Esophagus muscularis mucosa (tissue), 4 donors: ENCODE measurements around the gene DEFB124. TPM values are rescaled to one million over a fixed set of nuclear protein-coding genes. Genes with fewer than 3 reads are reported as not detected.
"Not testable (repeated sequence)": the region's sequence is repeated elsewhere in the genome, so short reads cannot be mapped to it uniquely, and the experiment has no call there.

Experiments
- DNase-seq: peaks from one replicate; pipeline ENCODE4 v3.0.0-alpha.2; 2017; ENCODE audit errors: extremely low spot score
- H3K27ac ChIP-seq, 4 donors: fragments of 200-600 bp; sonication (generic); replicated peaks in 1 of 4; 1 replicate in 3 of 4; 2 replicates in 1 of 4; pipeline ENCODE4 v1.5.1; 2016 to 2019; ENCODE audit warnings: mild to moderate bottlenecking in 1 of 4
- H3K27me3 ChIP-seq, 4 donors: fragments of 200-600 bp; sonication (generic); one replicate each; pipeline versions ENCODE4 v1.5.1 to v1.6.0; 2016 to 2019
- H3K36me3 ChIP-seq, 4 donors: fragments of 200-600 bp; sonication (generic); one replicate each; pipeline ENCODE4 v1.5.1; 2016 to 2019
- H3K4me1 ChIP-seq, 4 donors: fragments of 200-600 bp; sonication (generic); one replicate each; pipeline ENCODE4 v1.5.1; 2016 to 2019
- H3K4me3 ChIP-seq, 4 donors: fragments of 200-600 bp; sonication (generic); 1 replicate in 2 of 4; 2 replicates in 2 of 4; pipeline ENCODE4 v1.5.1; 2016 to 2019; ENCODE audit warnings: mild to moderate bottlenecking in 4 of 4, moderate library complexity in 1 of 4
- H3K9me3 ChIP-seq, 4 donors: fragments of 200-600 bp; sonication (generic); 1 replicate in 3 of 4; 2 replicates in 1 of 4; pipeline ENCODE4 v1.5.1; 2016 to 2019
- CTCF ChIP-seq, 3 experiments: fragments of 200-600 bp in 2 of 3; fragments of 450-650 bp in 1 of 3; sonication (generic) in 2 of 3; IDR thresholded peaks; one replicate each; pipeline ENCODE4 v1.5.1; 2017 to 2019; ENCODE audit warnings: antibody characterized with exemption in 3 of 3, mild to moderate bottlenecking in 2 of 3, moderate library complexity in 1 of 3
- EP300 ChIP-seq: sonication (generic); formaldehyde crosslinking; IDR thresholded peaks from one replicate; pipeline ENCODE4 v1.6.1; 2017; ENCODE audit warnings: antibody characterized with exemption
- POLR2A ChIP-seq: fragments of 450-650 bp; IDR thresholded peaks from one replicate; pipeline ENCODE4 v1.6.1; 2017; ENCODE audit warnings: antibody characterized with exemption, moderate library complexity, mild to moderate bottlenecking, low read depth
- POLR2AphosphoS5 ChIP-seq, 2 donors: sonication (generic); formaldehyde crosslinking; IDR thresholded peaks; one replicate each; pipeline ENCODE4 v1.6.1; 2017; ENCODE audit warnings: antibody characterized with exemption in 2 of 2
- WGBS: methylation state at CpG from one replicate; pipeline ENCODE4 v1.1.5; 2018; 5-methylcytosine and 5-hydroxymethylcytosine counted together
- intact Hi-C: fragments of 100-400 bp; cut with DNase I; formaldehyde crosslinking; loops from one replicate; pipeline ENCODE4 v1.15.1; 2023
- total RNA-seq, 4 donors: library from RNA; depleted of rRNA; stranded (reverse); fragments of >200 nt; gene quantifications; one replicate each; pipeline versions ENCODE4 v1.1.0 to v1.2.1, GENCODE V29; 2016

Gene DEFB124
- total RNA-seq, 4 donors from 2014 or later, result not detected

GRCh38 chr20:31473331-31474096, 1.4 kb downstream of the DEFB124 start:
- TF ChIP-seq EP300 (no peak), POLR2A (no peak), POLR2AphosphoS5 (IDR thresholded peaks at IDR 0.05) (no peak), CTCF (IDR thresholded peaks at IDR 0.05) (no peak)
- H3K4me3 ChIP-seq, result no peak overlapping the region
- WGBS, result 85% methylated on average over 5 of the region's 5 CpGs
- H3K36me3 ChIP-seq, result no peaks in the 10 kb centered on the region
- intact Hi-C loops, result no loop called here
- H3K4me1 ChIP-seq, result peaks cover 8 to 39% (median 23%) of the 10 kb centered on the region in 4 donors
- peak overlapping the region in 1 of 4 donors; percentile 26 for H3K27ac ChIP-seq
- H3K27me3 ChIP-seq, result peaks cover 0 to 21% (median 8%) of the 10 kb centered on the region in 4 donors
- H3K9me3 ChIP-seq, result no peaks in the 10 kb centered on the region
- DNase-seq, result no peak

DNA sequence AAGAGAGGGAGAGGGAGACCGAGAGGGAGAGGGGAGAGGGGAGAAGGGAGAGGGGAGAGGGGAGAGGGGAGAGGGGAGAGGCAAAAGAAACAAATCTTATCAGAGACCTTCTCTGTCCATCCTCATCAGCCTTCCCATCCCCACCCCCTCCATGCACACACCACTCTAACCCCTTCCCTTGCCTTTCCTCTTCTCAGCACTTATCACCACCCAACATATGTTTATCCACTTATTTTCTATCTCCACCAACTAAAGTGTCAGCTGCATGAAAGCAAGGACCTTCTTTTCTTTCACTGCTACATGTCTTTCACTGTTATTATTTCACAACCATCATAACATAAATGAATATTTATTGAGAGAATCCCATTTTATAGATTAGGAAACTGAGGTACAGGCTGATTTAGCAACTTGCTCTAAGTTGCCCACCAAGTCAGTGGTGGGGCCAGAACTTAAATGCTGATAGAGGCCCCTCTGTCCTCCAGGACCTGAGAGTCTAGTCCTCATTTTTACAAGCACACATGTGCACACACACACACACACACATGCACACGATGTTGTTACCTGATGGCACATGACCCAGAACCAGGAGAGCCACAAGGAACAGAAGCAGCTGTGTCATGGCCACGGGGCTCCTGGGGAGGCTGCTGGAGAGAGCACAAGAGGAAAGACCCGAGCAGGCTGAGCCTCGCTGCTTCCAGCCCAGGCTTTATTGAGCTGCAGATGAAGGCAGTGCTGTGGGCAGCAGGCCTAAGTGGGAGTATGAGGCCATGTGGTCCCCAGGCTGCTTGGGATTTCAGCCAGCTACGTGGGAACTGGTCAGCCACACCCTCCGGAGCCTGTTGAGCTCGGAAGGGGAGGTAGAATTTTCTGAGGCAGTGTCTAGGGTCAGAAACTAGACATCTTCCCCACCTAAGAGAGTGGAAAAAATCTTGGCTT, 2.3 kb downstream of the DEFB124 start:
- Histone ChIP-seq H3K4me1 (peaks cover 8 to 39% (median 23%) of the 10 kb centered on the region in 4 donors), H3K4me3 (no peak overlapping the region), H3K27me3 (peaks cover 0 to 21% (median 8%) of the 10 kb centered on the region in 4 donors), H3K36me3 (no peaks in the 10 kb centered on the region), H3K27ac (peak overlapping the region in 1 of 4 donors; percentile 26), H3K9me3 (no peaks in the 10 kb centered on the region)
- TF ChIP-seq POLR2AphosphoS5 (IDR thresholded peaks at IDR 0.05), result no peak
- no peak for TF ChIP-seq POLR2A
- TF ChIP-seq EP300, result no peak
- TF ChIP-seq CTCF (IDR thresholded peaks at IDR 0.05), result no peak
- no peak for DNase-seq
- intact Hi-C loops, result no loop called here
- 46% methylated on average over 8 of the region's 8 CpGs for WGBS

DNA sequence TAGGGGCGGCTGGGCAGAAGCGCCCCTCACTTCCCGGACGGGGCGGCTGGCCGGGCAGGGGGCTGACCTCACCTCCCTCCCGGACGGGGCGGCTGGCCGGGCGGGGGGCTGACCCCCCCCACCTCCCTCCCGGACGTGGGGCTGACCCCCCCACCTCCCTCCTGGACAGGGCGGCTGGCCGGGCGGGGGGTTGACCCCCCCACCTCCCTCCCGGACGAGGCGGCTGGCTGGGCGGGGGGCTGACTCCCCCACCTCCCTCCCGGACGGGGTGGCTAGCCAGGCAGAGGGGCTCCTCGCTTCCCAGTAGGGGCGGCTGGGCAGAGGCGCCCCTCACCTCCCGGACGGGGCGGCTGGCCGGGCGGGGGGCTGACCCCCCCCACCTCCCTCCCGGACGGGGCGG, 4.0 kb downstream of the DEFB124 start:
- H3K36me3 ChIP-seq, H3K9me3 ChIP-seq, intact Hi-C loops, H3K27ac ChIP-seq, DNase-seq, H3K4me3 ChIP-seq: not testable (repeated sequence)
- peaks cover 0 to 12% (median 8%) of the 10 kb centered on the region in 4 donors for H3K27me3 ChIP-seq
- peaks cover 8 to 27% (median 21%) of the 10 kb centered on the region in 4 donors for H3K4me1 ChIP-seq
- WGBS, result no CpG with 5 or more reads among the region's 33 CpGs

GRCh38 chr20:31454361-31454760, 20.6 kb downstream of the DEFB124 start:
- TF ChIP-seq POLR2AphosphoS5 (IDR thresholded peaks at IDR 0.05), result no peak
- Histone ChIP-seq H3K36me3 (no peaks in the 10 kb centered on the region), H3K4me1 (no peaks in the 10 kb centered on the region), H3K9me3 (no peaks in the 10 kb centered on the region), H3K27ac (no peak overlapping the region), H3K27me3 (peaks cover 0 to 18% (median 0%) of the 10 kb centered on the region in 4 donors), H3K4me3 (no peak overlapping the region)
- intact Hi-C loops, result no loop called here
- no peak for DNase-seq
- WGBS, result 93% methylated on average over 1 of the region's 1 CpG

- DNase-seq, result no peak
- TF ChIP-seq POLR2AphosphoS5 (IDR thresholded peaks at IDR 0.05) (no peak), CTCF (IDR thresholded peaks at IDR 0.05) (no peak), POLR2A (no peak), EP300 (no peak)
- intact Hi-C loops, result no loop called here
- H3K27ac ChIP-seq, result no peak overlapping the region
- H3K9me3 ChIP-seq, result no peaks in the 10 kb centered on the region
- H3K4me1 ChIP-seq, result no peaks in the 10 kb centered on the region
- H3K27me3 ChIP-seq, result peaks cover 0 to 7% (median 0%) of the 10 kb centered on the region in 4 donors
- H3K4me3 ChIP-seq, result no peak overlapping the region
- H3K36me3 ChIP-seq, result no peaks in the 10 kb centered on the region
- 76% methylated on average over 2 of the region's 2 CpGs for WGBS
Measured at GRCh38 chr20:31452575-31452974, 22.4 kb downstream of the DEFB124 start.
